ENCODE measurements around the gene WWTR1.

- TF ChIP-seq CTCF (IDR thresholded peaks at IDR 0.05): no peak
- TF ChIP-seq EP300 (IDR thresholded peaks at IDR 0.05): no peak
- TF ChIP-seq POLR2A (IDR thresholded peaks at IDR 0.05): no peak
Observed at GRCh38 chr3:149611149-149611548, 46.7 kb downstream of the WWTR1 start.

All from upper lobe of left lung (tissue), 4 donors.